GM23248 (cell line): Measurements from ENCODE around the gene RBBP6. TPM values are rescaled to one million over a fixed set of nuclear protein-coding genes. Genes with fewer than 3 reads are reported as not detected.
A peak's percentile ranks its signal among the peaks of the same experiment; 100 is the strongest.

Source experiments
- DNase-seq: peaks from one replicate; pipeline ENCODE4 v3.0.0-alpha.2; 2015
- H2AFZ ChIP-seq: fragments of 200-600 bp; sonication (generic); 2 replicates; pipeline ENCODE4 v1.6.1; 2016; ENCODE audit warnings: antibody characterized with exemption
- H3F3A ChIP-seq: fragments of 200-600 bp; sonication (generic); 2 replicates; pipeline ENCODE4 v1.6.1; 2016; ENCODE audit warnings: mild to moderate bottlenecking, antibody characterized with exemption, mixed run types; ENCODE audit not compliant: insufficient read depth
- H3K27ac ChIP-seq: fragments of 200-600 bp; sonication (generic); 2 replicates; pipeline ENCODE4 v1.5.1; 2016; ENCODE audit warnings: mild to moderate bottlenecking
- H3K27me3 ChIP-seq: fragments of 200-600 bp; sonication (generic); replicated peaks from 2 replicates; pipeline ENCODE4 v1.6.1; 2016; ENCODE audit warnings: mild to moderate bottlenecking; ENCODE audit not compliant: insufficient read depth
- H3K36me3 ChIP-seq: fragments of 200-600 bp; sonication (generic); 2 replicates; pipeline ENCODE4 v1.6.1; 2016; ENCODE audit warnings: low read depth, mild to moderate bottlenecking
- H3K4me1 ChIP-seq: fragments of 200-600 bp; sonication (generic); 2 replicates; pipeline ENCODE4 v1.6.1; 2016; ENCODE audit warnings: mild to moderate bottlenecking; ENCODE audit not compliant: insufficient read depth
- H3K4me2 ChIP-seq: fragments of 200-600 bp; sonication (generic); one replicate; pipeline ENCODE4 v1.6.1; 2016; ENCODE audit warnings: mild to moderate bottlenecking; ENCODE audit not compliant: unreplicated experiment
- H3K4me3 ChIP-seq: fragments of 200-600 bp; sonication (generic); 2 replicates; pipeline ENCODE4 v1.5.1; 2016; ENCODE audit warnings: mild to moderate bottlenecking
- H3K79me2 ChIP-seq: fragments of 200-600 bp; sonication (generic); 2 replicates; pipeline ENCODE4 v1.6.1; 2016; ENCODE audit warnings: mild to moderate bottlenecking; ENCODE audit not compliant: insufficient read depth
- H3K9ac ChIP-seq: fragments of 200-600 bp; sonication (generic); 2 replicates; pipeline ENCODE4 v1.6.1; 2016; ENCODE audit warnings: mild to moderate bottlenecking
- H3K9me2 ChIP-seq: fragments of 200-600 bp; sonication (generic); 2 replicates; pipeline ENCODE4 v1.6.1; 2016; ENCODE audit warnings: mixed run types, mild to moderate bottlenecking, moderate library complexity; ENCODE audit not compliant: insufficient read depth
- H3K9me3 ChIP-seq: fragments of 200-600 bp; sonication (generic); one replicate; pipeline ENCODE4 v1.6.1; 2017; ENCODE audit warnings: low read depth
- H4K20me1 ChIP-seq: fragments of 200-600 bp; sonication (generic); 2 replicates; pipeline ENCODE4 v1.6.0; 2016; ENCODE audit not compliant: insufficient read depth
- EZH2 ChIP-seq: fragments of 200-600 bp; sonication (generic); IDR thresholded peaks from 2 replicates; pipeline ENCODE4 v1.6.1; 2018; ENCODE audit warnings: antibody characterized with exemption, mild to moderate bottlenecking; ENCODE audit not compliant: insufficient read depth, poor library complexity, severe bottlenecking
- EZH2phosphoT487 ChIP-seq: fragments of 200-600 bp; sonication (generic); IDR thresholded peaks from 2 replicates; pipeline ENCODE4 v1.6.1; 2018; ENCODE audit warnings: antibody characterized with exemption, moderate library complexity, mild to moderate bottlenecking, low read depth; ENCODE audit not compliant: insufficient read depth
- WGBS, 2 experiments: methylation state at CpG; one replicate each; pipeline ENCODE4 v1.1.6; 2015 to 2017; ENCODE audit warnings: low lambda C conversion rate in 2 of 2, low coverage in 1 of 2; ENCODE audit errors: missing lambda C conversion rate in 2 of 2; 5-methylcytosine and 5-hydroxymethylcytosine counted together
- in situ Hi-C: fragments of 300-500 bp; cut with MboI; formaldehyde crosslinking; loops from 2 replicates; pipeline ENCODE4 v1.15.0; 2020
- polyA plus RNA-seq: library from polyadenylated mRNA; unstranded; fragments of >200 nt; fragmentation: Nextera tagmentation; extraction: Ambion mirVana; gene quantifications from 2 replicates; pipeline ENCODE4 v1.2.1, GENCODE V29; 2016
- total RNA-seq: library from RNA; depleted of rRNA; stranded (reverse); fragments of >200 nt; shearing (Covaris generic); gene quantifications from 2 replicates; pipeline ENCODE4 v1.2.3, GENCODE V29; 2014

The RBBP6 gene
- total and polyA plus RNA-seq, 2 experiments from 2014 or later: 13.8 to 17.3 TPM

DNA sequence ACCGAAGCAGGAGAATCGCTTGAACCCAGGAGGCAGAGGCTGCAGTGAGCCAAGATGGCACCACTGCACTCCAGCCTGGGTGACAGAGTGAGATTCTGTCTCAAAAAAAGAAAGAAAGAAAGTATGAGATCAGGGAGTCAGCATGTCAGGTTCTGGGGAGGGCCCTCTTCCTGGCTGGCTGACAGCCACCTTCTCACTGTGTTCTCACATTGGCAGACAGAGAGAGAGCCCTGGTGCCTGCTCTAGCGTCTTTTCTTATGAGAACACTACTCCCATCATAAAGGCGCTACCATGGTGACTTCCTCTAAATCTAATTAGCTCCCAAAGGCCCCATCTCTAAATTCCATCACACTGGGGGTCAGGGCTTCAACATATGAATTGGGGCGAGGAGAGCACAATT is 27.6 kb upstream of the RBBP6 start:
- Histone ChIP-seq H3K79me2 (no peaks in the 10 kb centered on the region), H3K36me3 (no peaks in the 10 kb centered on the region), H3K4me3 (no peak overlapping the region), H3K9me2 (no peaks in the 10 kb centered on the region), H3K4me2 (no peak overlapping the region), H3K27ac (no peak overlapping the region), H3K4me1 (peaks cover 13% of the 10 kb centered on the region), H4K20me1 (no peaks in the 10 kb centered on the region), H3K9ac (no peak overlapping the region), H3K27me3 (no peaks in the 10 kb centered on the region), H2AFZ (no peak overlapping the region), H3F3A (peaks cover 12% of the 10 kb centered on the region; the same call in 1 of the 2 replicates), H3K9me3 (no peaks in the 10 kb centered on the region)
- in situ Hi-C loops: loop anchor here (25.0 kb wide), 1 partner anchor 824 kb away; the partner anchor contains the start of gene PLK1
- DNase-seq: no peak
- TF ChIP-seq EZH2phosphoT487: no peak
- 58 to 66% methylated on average over 5 of the region's 5 CpGs for WGBS, 2 experiments

DNA sequence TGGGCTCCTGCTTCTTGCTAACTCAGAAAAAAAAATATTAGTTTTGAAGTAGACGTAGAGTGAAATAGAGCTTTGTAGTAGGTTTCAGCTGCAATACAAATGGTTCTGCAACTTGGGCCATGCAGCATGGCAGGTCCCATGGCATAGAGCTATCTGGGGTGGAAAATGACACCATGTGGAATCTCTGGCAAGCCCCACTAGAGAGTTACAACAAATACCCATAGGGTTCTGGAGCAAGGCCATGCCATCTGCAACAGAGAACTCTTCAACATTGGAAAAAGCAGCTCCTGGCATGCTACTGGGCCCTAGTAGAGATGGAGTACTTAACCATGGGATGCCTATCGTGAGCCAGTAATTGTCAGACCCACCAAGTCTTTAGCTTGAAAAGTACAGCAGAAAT is 25.3 kb upstream of the RBBP6 start:
- H3K27me3 ChIP-seq: no peaks in the 10 kb centered on the region
- no peaks in the 10 kb centered on the region for H3K9me3 ChIP-seq
- H3K4me2 ChIP-seq: no peak overlapping the region
- H3K79me2 ChIP-seq: no peaks in the 10 kb centered on the region
- DNase-seq: no peak
- in situ Hi-C loops: loop anchor here (25.0 kb wide), 1 partner anchor 827 kb away; the partner anchor contains the start of gene PLK1
- no peak overlapping the region for H2AFZ ChIP-seq
- no peak overlapping the region for H3K4me3 ChIP-seq
- TF ChIP-seq EZH2 (no peak), EZH2phosphoT487 (no peak)
- H4K20me1 ChIP-seq: no peaks in the 10 kb centered on the region
- no peak overlapping the region for H3K27ac ChIP-seq
- peaks cover 3% of the 10 kb centered on the region; the same call in 1 of the 2 replicates for H3F3A ChIP-seq
- no peaks in the 10 kb centered on the region for H3K36me3 ChIP-seq
- no peak overlapping the region for H3K9ac ChIP-seq
- H3K9me2 ChIP-seq: no peaks in the 10 kb centered on the region
- peaks cover 3% of the 10 kb centered on the region; the same call in 1 of the 2 replicates for H3K4me1 ChIP-seq
- 69 to 72% methylated on average over 2 of the region's 2 CpGs for WGBS, 2 experiments

GRCh38 chr16:24515186-24515585 is 24.2 kb upstream of the RBBP6 start:
- 70 to 74% methylated on average over 5 of the region's 5 CpGs for WGBS, 2 experiments
- H4K20me1 ChIP-seq: no peaks in the 10 kb centered on the region
- H3K4me2 ChIP-seq: no peak overlapping the region
- in situ Hi-C loops: loop anchor here (25.0 kb wide), 1 partner anchor 828 kb away; the partner anchor contains the start of gene PLK1
- H3K4me3 ChIP-seq: no peak overlapping the region
- H3K9ac ChIP-seq: no peak overlapping the region
- no peak overlapping the region for H3K27ac ChIP-seq
- H3K36me3 ChIP-seq: no peaks in the 10 kb centered on the region
- no peaks in the 10 kb centered on the region for H3K79me2 ChIP-seq
- DNase-seq: no peak
- H3K4me1 ChIP-seq: no peaks in the 10 kb centered on the region
- no peak for TF ChIP-seq EZH2
- H3K9me2 ChIP-seq: no peaks in the 10 kb centered on the region
- H3K9me3 ChIP-seq: no peaks in the 10 kb centered on the region
- no peak overlapping the region for H2AFZ ChIP-seq
- H3F3A ChIP-seq: no peaks in the 10 kb centered on the region
- no peaks in the 10 kb centered on the region for H3K27me3 ChIP-seq

GRCh38 chr16:24516900-24517669 is 22.3 kb upstream of the RBBP6 start:
- Histone ChIP-seq H3K27ac (no peak overlapping the region), H3K9me3 (no peaks in the 10 kb centered on the region), H2AFZ (peak overlapping the region; percentile 80), H4K20me1 (no peaks in the 10 kb centered on the region), H3K79me2 (no peaks in the 10 kb centered on the region), H3F3A (no peaks in the 10 kb centered on the region), H3K36me3 (no peaks in the 10 kb centered on the region), H3K4me3 (peak overlapping the region; percentile 66), H3K9me2 (no peaks in the 10 kb centered on the region), H3K4me2 (peak overlapping the region; percentile 63), H3K9ac (peak overlapping the region; percentile 55), H3K27me3 (no peaks in the 10 kb centered on the region), H3K4me1 (no peaks in the 10 kb centered on the region)
- 19% methylated on average over 20 of the region's 20 CpGs for WGBS, 2 experiments
- in situ Hi-C loops: loop anchor here (25.0 kb wide), 1 partner anchor 830 kb away; the partner anchor contains the start of gene PLK1
- no peak for TF ChIP-seq EZH2phosphoT487
- TF ChIP-seq EZH2: no peak
- DNase-seq: peak; percentile 90
